Measurements from ENCODE around the gene SLC25A24.

The SLC25A24 gene

GRCh38 chr1:108100148-108100547 is 100.0 kb downstream of the SLC25A24 start:
- DNase-seq (ENCODE audit: low read depth), result no peak

- no peak for DNase-seq (ENCODE audit: low read depth)
Observed at GRCh38 chr1:108097018-108097417, 103.1 kb downstream of the SLC25A24 start.

GRCh38 chr1:108096089-108096488 is 104.1 kb downstream of the SLC25A24 start:
- DNase-seq (ENCODE audit: low read depth), result no peak

- no peak for DNase-seq (ENCODE audit: low read depth)
Observed at GRCh38 chr1:108089477-108089876, 110.7 kb downstream of the SLC25A24 start.

GRCh38 chr1:108085628-108086027 is 114.5 kb downstream of the SLC25A24 start:
- no peak for DNase-seq (ENCODE audit: low read depth)

GRCh38 chr1:108084866-108085477 is 115.2 kb downstream of the SLC25A24 start:
- no peak for DNase-seq (ENCODE audit: low read depth)
